ENCODE results near the gene PPP3CB. TPM values are rescaled to one million over a fixed set of nuclear protein-coding genes. Genes with fewer than 3 reads are reported as not detected.

The PPP3CB gene
- 20.0 and 26.4 TPM in 2 replicates for total RNA-seq (2012; rRNA removed)

GRCh38 chr10:73495884-73496674, at the start of gene PPP3CB:
Gene PPP3CB, minus strand, starts transcription at chr10:73496024. Its CDS starts 135 bp downstream, at chr10:73495889.
- Histone ChIP-seq H3K27me3 (ENCODE audit: control insufficient read depth, insufficient read depth, low read length) (no peaks in the 10 kb centered on the region), H3K36me3 (ENCODE audit: insufficient read depth, low read length) (peaks cover 4% of the 10 kb centered on the region), H3K9ac (ENCODE audit: low read depth, low read length) (peak within 1 kb of the TSS; percentile 98), H3K4me3 (ENCODE audit: low read length) (peak within 1 kb of the TSS; percentile 91), H3K9me3 (replicated peaks; ENCODE audit: low read length) (no peaks in the 10 kb centered on the region), H3K4me1 (ENCODE audit: control insufficient read depth, insufficient read depth, low read length) (peaks cover 29% of the 10 kb centered on the region), H3K4me2 (ENCODE audit: low read length) (peak within 1 kb of the TSS; percentile 90)

- no peaks in the 10 kb centered on the region for H3K4me1 ChIP-seq (ENCODE audit: control insufficient read depth, insufficient read depth, low read length)
- no peaks in the 10 kb centered on the region for H3K9me3 ChIP-seq (replicated peaks; ENCODE audit: low read length)
- H3K4me2 ChIP-seq (ENCODE audit: low read length), result no peak overlapping the region
- H3K4me3 ChIP-seq (ENCODE audit: low read length), result no peak overlapping the region
- H3K9ac ChIP-seq (ENCODE audit: low read depth, low read length), result no peak overlapping the region
- H3K36me3 ChIP-seq (ENCODE audit: insufficient read depth, low read length), result no peaks in the 10 kb centered on the region
- no peaks in the 10 kb centered on the region for H3K27me3 ChIP-seq (ENCODE audit: control insufficient read depth, insufficient read depth, low read length)
Observed at GRCh38 chr10:73545357-73545756, 49.5 kb upstream of the PPP3CB start.

- Histone ChIP-seq H3K27me3 (ENCODE audit: control insufficient read depth, insufficient read depth, low read length) (no peaks in the 10 kb centered on the region), H3K9me3 (replicated peaks; ENCODE audit: low read length) (no peaks in the 10 kb centered on the region), H3K36me3 (ENCODE audit: insufficient read depth, low read length) (no peaks in the 10 kb centered on the region), H3K4me1 (ENCODE audit: control insufficient read depth, insufficient read depth, low read length) (no peaks in the 10 kb centered on the region), H3K9ac (ENCODE audit: low read depth, low read length) (no peak overlapping the region), H3K4me3 (ENCODE audit: low read length) (no peak overlapping the region), H3K4me2 (ENCODE audit: low read length) (no peak overlapping the region)
Observed at GRCh38 chr10:73537709-73538108, 41.9 kb upstream of the PPP3CB start.

- Histone ChIP-seq H3K9ac (ENCODE audit: low read depth, low read length) (no peak overlapping the region), H3K27me3 (ENCODE audit: control insufficient read depth, insufficient read depth, low read length) (no peaks in the 10 kb centered on the region), H3K36me3 (ENCODE audit: insufficient read depth, low read length) (no peaks in the 10 kb centered on the region), H3K4me1 (ENCODE audit: control insufficient read depth, insufficient read depth, low read length) (no peaks in the 10 kb centered on the region), H3K4me3 (ENCODE audit: low read length) (no peak overlapping the region), H3K9me3 (replicated peaks; ENCODE audit: low read length) (no peaks in the 10 kb centered on the region), H3K4me2 (ENCODE audit: low read length) (no peak overlapping the region)
Observed at GRCh38 chr10:73537288-73537687, 41.5 kb upstream of the PPP3CB start.

- H3K4me1 ChIP-seq (ENCODE audit: control insufficient read depth, insufficient read depth, low read length), result no peaks in the 10 kb centered on the region
- H3K4me3 ChIP-seq (ENCODE audit: low read length), result no peak overlapping the region
- no peaks in the 10 kb centered on the region for H3K27me3 ChIP-seq (ENCODE audit: control insufficient read depth, insufficient read depth, low read length)
- no peaks in the 10 kb centered on the region for H3K9me3 ChIP-seq (replicated peaks; ENCODE audit: low read length)
- H3K4me2 ChIP-seq (ENCODE audit: low read length), result no peak overlapping the region
- H3K9ac ChIP-seq (ENCODE audit: low read depth, low read length), result no peak overlapping the region
- H3K36me3 ChIP-seq (ENCODE audit: insufficient read depth, low read length), result no peaks in the 10 kb centered on the region
Observed at GRCh38 chr10:73534857-73535256, 39.0 kb upstream of the PPP3CB start.

- no peaks in the 10 kb centered on the region for H3K4me1 ChIP-seq (ENCODE audit: control insufficient read depth, insufficient read depth, low read length)
- H3K27me3 ChIP-seq (ENCODE audit: control insufficient read depth, insufficient read depth, low read length), result no peaks in the 10 kb centered on the region
- H3K9me3 ChIP-seq (replicated peaks; ENCODE audit: low read length), result no peaks in the 10 kb centered on the region
- H3K9ac ChIP-seq (ENCODE audit: low read depth, low read length), result no peak overlapping the region
- no peaks in the 10 kb centered on the region for H3K36me3 ChIP-seq (ENCODE audit: insufficient read depth, low read length)
- H3K4me3 ChIP-seq (ENCODE audit: low read length), result no peak overlapping the region
- H3K4me2 ChIP-seq (ENCODE audit: low read length), result no peak overlapping the region
Observed at GRCh38 chr10:73529089-73529832, 33.4 kb upstream of the PPP3CB start.

- Histone ChIP-seq H3K9me3 (replicated peaks; ENCODE audit: low read length) (no peaks in the 10 kb centered on the region), H3K27me3 (ENCODE audit: control insufficient read depth, insufficient read depth, low read length) (no peaks in the 10 kb centered on the region), H3K4me2 (ENCODE audit: low read length) (no peak overlapping the region), H3K9ac (ENCODE audit: low read depth, low read length) (no peak overlapping the region), H3K4me1 (ENCODE audit: control insufficient read depth, insufficient read depth, low read length) (peaks cover 7% of the 10 kb centered on the region), H3K36me3 (ENCODE audit: insufficient read depth, low read length) (no peaks in the 10 kb centered on the region), H3K4me3 (ENCODE audit: low read length) (no peak overlapping the region)
Observed at GRCh38 chr10:73522263-73522662, 26.4 kb upstream of the PPP3CB start.

- no peak overlapping the region for H3K9ac ChIP-seq (ENCODE audit: low read depth, low read length)
- H3K36me3 ChIP-seq (ENCODE audit: insufficient read depth, low read length), result peaks cover 4% of the 10 kb centered on the region
- no peak overlapping the region for H3K4me3 ChIP-seq (ENCODE audit: low read length)
- H3K4me2 ChIP-seq (ENCODE audit: low read length), result no peak overlapping the region
- peaks cover 8% of the 10 kb centered on the region for H3K4me1 ChIP-seq (ENCODE audit: control insufficient read depth, insufficient read depth, low read length)
- no peaks in the 10 kb centered on the region for H3K9me3 ChIP-seq (replicated peaks; ENCODE audit: low read length)
- H3K27me3 ChIP-seq (ENCODE audit: control insufficient read depth, insufficient read depth, low read length), result no peaks in the 10 kb centered on the region
Observed at GRCh38 chr10:73519336-73519735, 23.5 kb upstream of the PPP3CB start.

- Histone ChIP-seq H3K9ac (ENCODE audit: low read depth, low read length) (no peak overlapping the region), H3K4me1 (ENCODE audit: control insufficient read depth, insufficient read depth, low read length) (peaks cover 8% of the 10 kb centered on the region), H3K4me2 (ENCODE audit: low read length) (no peak overlapping the region), H3K4me3 (ENCODE audit: low read length) (no peak overlapping the region), H3K9me3 (replicated peaks; ENCODE audit: low read length) (no peaks in the 10 kb centered on the region), H3K36me3 (ENCODE audit: insufficient read depth, low read length) (peaks cover 4% of the 10 kb centered on the region), H3K27me3 (ENCODE audit: control insufficient read depth, insufficient read depth, low read length) (no peaks in the 10 kb centered on the region)
Observed at GRCh38 chr10:73517166-73517888, 21.5 kb upstream of the PPP3CB start.

GRCh38 chr10:73512207-73512743, 16.5 kb upstream of the PPP3CB start:
- Histone ChIP-seq H3K4me3 (ENCODE audit: low read length) (no peak overlapping the region), H3K9ac (ENCODE audit: low read depth, low read length) (no peak overlapping the region), H3K4me1 (ENCODE audit: control insufficient read depth, insufficient read depth, low read length) (peaks cover under 1% of the 10 kb centered on the region), H3K27me3 (ENCODE audit: control insufficient read depth, insufficient read depth, low read length) (no peaks in the 10 kb centered on the region), H3K36me3 (ENCODE audit: insufficient read depth, low read length) (peaks cover 4% of the 10 kb centered on the region), H3K4me2 (ENCODE audit: low read length) (no peak overlapping the region), H3K9me3 (replicated peaks; ENCODE audit: low read length) (no peaks in the 10 kb centered on the region)

- Histone ChIP-seq H3K9ac (ENCODE audit: low read depth, low read length) (no peak overlapping the region), H3K27me3 (ENCODE audit: control insufficient read depth, insufficient read depth, low read length) (no peaks in the 10 kb centered on the region), H3K4me1 (ENCODE audit: control insufficient read depth, insufficient read depth, low read length) (peaks cover 6% of the 10 kb centered on the region), H3K4me2 (ENCODE audit: low read length) (no peak overlapping the region), H3K9me3 (replicated peaks; ENCODE audit: low read length) (no peaks in the 10 kb centered on the region), H3K36me3 (ENCODE audit: insufficient read depth, low read length) (peaks cover 7% of the 10 kb centered on the region), H3K4me3 (ENCODE audit: low read length) (no peak overlapping the region)
Observed at GRCh38 chr10:73509695-73510094, 13.9 kb upstream of the PPP3CB start.
